Left lung (tissue), 10 donors: ENCODE data around the gene GOLT1B. TPM values are rescaled to one million over a fixed set of nuclear protein-coding genes. Genes with fewer than 3 reads are reported as not detected.

Experiments used
- ATAC-seq: fragments of 200-7000 bp; cut with Tn5 transposase; one replicate; pipeline ENCODE4 v1.9.1; 2020; ENCODE audit warnings: moderate library complexity
- DNase-seq, 4 donors: peaks; one replicate each; pipeline ENCODE4 v3.0.0-alpha.2; 2013 to 2020
- H3K27ac ChIP-seq, 2 donors: fragments of 200-600 bp; sonication (generic) in 1 of 2; one replicate each; pipeline versions ENCODE4 v1.5.0 to v1.8.0; 2020 to 2021
- H3K27me3 ChIP-seq, 2 donors: fragments of 200-600 bp; sonication (generic) in 1 of 2; one replicate each; pipeline versions ENCODE4 v1.5.0 to v1.8.0; 2020 to 2021
- H3K36me3 ChIP-seq, 2 donors: fragments of 200-600 bp; sonication (generic) in 1 of 2; one replicate each; pipeline versions ENCODE4 v1.5.0 to v1.8.0; 2020 to 2021
- H3K4me1 ChIP-seq, 2 donors: fragments of 200-600 bp; one replicate each; pipeline ENCODE4 v1.8.0; 2021
- H3K4me3 ChIP-seq, 2 donors: fragments of 200-600 bp; sonication (generic) in 1 of 2; one replicate each; pipeline versions ENCODE4 v1.5.0 to v1.8.0; 2020 to 2021; ENCODE audit warnings: mild to moderate bottlenecking in 1 of 2
- H3K9me3 ChIP-seq, 2 donors: fragments of 200-600 bp; sonication (generic) in 1 of 2; one replicate each; pipeline versions ENCODE4 v1.5.0 to v1.8.0; 2020 to 2021
- CTCF ChIP-seq, 2 donors: fragments of 200-600 bp; sonication (generic) in 1 of 2; IDR thresholded peaks; one replicate each; pipeline versions ENCODE4 v1.5.0 to v1.8.0; 2021; ENCODE audit warnings: antibody characterized with exemption in 2 of 2
- intact Hi-C, 2 donors: fragments of 100-400 bp; cut with DNase I; formaldehyde crosslinking; loops; one replicate each; pipeline versions ENCODE4 v1.11.2 to v1.14.2; 2022
- polyA plus RNA-seq, 6 donors: library from polyadenylated mRNA; unstranded; fragments of 120-200 nt; gene quantifications; one replicate each; pipeline ENCODE4 v1.2.1, GENCODE V29; 2013; ENCODE audit not compliant: insufficient read length in 6 of 6
- total RNA-seq, 2 donors: library from RNA; stranded (reverse); fragmentation: NEBNext Ultra II Directional; extraction: Animal tissue kit (Norgen Biotek cat#: 25700); gene quantifications; one replicate each; pipeline ENCODE4 v1.2.1, GENCODE V29; 2021
- donor health status: DM: no; HTN: yes; CAD: no.
- donor health status: DM: no; HTN: no; CAD: no.

GOLT1B gene
- total and polyA plus RNA-seq, 8 donors = 33.9 to 51.9 (median 39.6) TPM

- H3K27ac ChIP-seq = no peak overlapping the region
- intact Hi-C loops = no loop called here
- DNase-seq = no peak
- H3K27me3 ChIP-seq = peaks cover 3 to 58% of the 10 kb centered on the region in 2 donors
- TF ChIP-seq CTCF (IDR thresholded peaks at IDR 0.05) = no peak
- H3K4me1 ChIP-seq = peaks cover 0 to 4% of the 10 kb centered on the region in 2 donors
- H3K36me3 ChIP-seq = no peaks in the 10 kb centered on the region
- no peak for ATAC-seq
- H3K9me3 ChIP-seq = no peaks in the 10 kb centered on the region
- peak overlapping the region; percentile 37 to 52 for H3K4me3 ChIP-seq
Measured at GRCh38 chr12:21526721-21527345, 25.2 kb downstream of the GOLT1B start.

GRCh38 chr12:21527451-21528180 lies 26.0 kb downstream of the GOLT1B start:
- H3K4me3 ChIP-seq = peak overlapping the region; percentile 37 to 52
- TF ChIP-seq CTCF (IDR thresholded peaks at IDR 0.05) = no peak
- intact Hi-C loops = no loop called here
- H3K27ac ChIP-seq = no peak overlapping the region
- no peaks in the 10 kb centered on the region for H3K9me3 ChIP-seq
- H3K27me3 ChIP-seq = peaks cover 3 to 58% of the 10 kb centered on the region in 2 donors
- no peaks in the 10 kb centered on the region for H3K36me3 ChIP-seq
- peak; percentile 27 to 86 (median 44) for DNase-seq
- ATAC-seq = peak; percentile 92
- H3K4me1 ChIP-seq = peaks cover 0 to 4% of the 10 kb centered on the region in 2 donors

- peaks cover 3 to 58% of the 10 kb centered on the region in 2 donors for H3K27me3 ChIP-seq
- no peak for TF ChIP-seq CTCF (IDR thresholded peaks at IDR 0.05)
- no peak overlapping the region for H3K4me3 ChIP-seq
- H3K9me3 ChIP-seq = no peaks in the 10 kb centered on the region
- intact Hi-C loops = no loop called here
- H3K36me3 ChIP-seq = no peaks in the 10 kb centered on the region
- peaks cover 0 to 4% of the 10 kb centered on the region in 2 donors for H3K4me1 ChIP-seq
- DNase-seq (peak in 2 of 4 donors; percentile 53 to 72), ATAC-seq (peak; percentile 75)
- H3K27ac ChIP-seq = no peak overlapping the region
Measured at GRCh38 chr12:21528953-21529352, 27.4 kb downstream of the GOLT1B start.

- intact Hi-C loops = no loop called here
- no peak overlapping the region for H3K4me3 ChIP-seq
- ATAC-seq = no peak
- no peak for DNase-seq
- TF ChIP-seq CTCF (IDR thresholded peaks at IDR 0.05) = no peak
- H3K27ac ChIP-seq = no peak overlapping the region
- H3K27me3 ChIP-seq = peaks cover 3 to 58% of the 10 kb centered on the region in 2 donors
- no peaks in the 10 kb centered on the region for H3K36me3 ChIP-seq
- H3K4me1 ChIP-seq = peaks cover 0 to 4% of the 10 kb centered on the region in 2 donors
- no peaks in the 10 kb centered on the region for H3K9me3 ChIP-seq
Measured at GRCh38 chr12:21529456-21529855, 27.9 kb downstream of the GOLT1B start.

- no peak for ATAC-seq
- Histone ChIP-seq H3K9me3 (no peaks in the 10 kb centered on the region), H3K4me1 (no peaks in the 10 kb centered on the region), H3K27ac (no peak overlapping the region), H3K36me3 (no peaks in the 10 kb centered on the region), H3K4me3 (no peak overlapping the region), H3K27me3 (no peaks in the 10 kb centered on the region)
- no peak for TF ChIP-seq CTCF (IDR thresholded peaks at IDR 0.05)
- intact Hi-C loops = no loop called here
- no peak for DNase-seq
Measured at GRCh38 chr12:21538061-21538653, 36.6 kb downstream of the GOLT1B start.
